GM12878 (cell line): ENCODE results near the gene STX10. TPM values are rescaled to one million over a fixed set of nuclear protein-coding genes. Genes with fewer than 3 reads are reported as not detected.

Source experiments
- ATAC-seq: fragments of 200-7000 bp; cut with Tn5 transposase; 3 replicates; pipeline ENCODE4 v1.9.1; 2020; ENCODE audit warnings: mild to moderate bottlenecking, moderate library complexity
- BruUV-seq: library from RNA; stranded (reverse); fragments of 400-500 nt; replicated peaks from 2 replicates; lab custom pipeline; 2021; lab: Mats Ljungman, UMichigan
- CTCF ChIA-PET: fragments of 300-600 bp; sonication (Branson Sonifier 250); formaldehyde crosslinking; extraction: SDS; loops from one replicate; lab custom pipeline; 2021; ENCODE audit warnings: inconsistent platforms; lab: Yijun Ruan, JAX
- POLR2A ChIA-PET: fragments of 350-600 bp; formaldehyde crosslinking; extraction: SDS; loops from one replicate; lab custom pipeline; 2021; ENCODE audit warnings: inconsistent platforms; lab: Charles Lee
- RAD21 ChIA-PET: fragments of 300-600 bp; sonication (Branson Sonifier 250); formaldehyde crosslinking; loops from one replicate; lab custom pipeline; 2023; ENCODE audit warnings: antibody characterized with exemption; ENCODE audit not compliant: unreplicated experiment; lab: Charles Lee
- SMC1A ChIA-PET: fragments of 300-600 bp; sonication (Branson Sonifier 250); formaldehyde crosslinking; loops from one replicate; lab custom pipeline; 2023; ENCODE audit not compliant: unreplicated experiment, uncharacterized antibody; lab: Charles Lee
- DNase-seq: peaks from one replicate; pipeline ENCODE4 v3.0.0-alpha.2; 2011; ENCODE audit warnings: low read depth, low spot score
- FAIRE-seq: peaks from 3 replicates; lab custom pipeline; 2011; peaks lifted over from hg19 to GRCh38; lab: Jason Lieb, UNC
- H2AFZ ChIP-seq: 2 replicates; pipeline ENCODE4 v1.6.0; 2011; ENCODE audit warnings: low read depth, low read length, control low read depth; ENCODE audit not compliant: control insufficient read depth
- H3K27ac ChIP-seq: 2 replicates; pipeline ENCODE4 v1.5.1; 2011; ENCODE audit warnings: control low read depth; ENCODE audit not compliant: control insufficient read depth, insufficient read depth
- H3K27me3 ChIP-seq, 2 experiments: replicated peaks in 1 of 2; 2 replicates each; pipeline versions ENCODE4 v1.6.0 to v1.6.1; 2011; ENCODE audit warnings: low read length in 1 of 2; ENCODE audit not compliant: control insufficient read depth in 2 of 2, insufficient read depth in 2 of 2
- H3K36me3 ChIP-seq, 2 experiments: 2 replicates each; pipeline ENCODE4 v1.5.1; 2011; ENCODE audit warnings: low read length in 1 of 2; ENCODE audit not compliant: control insufficient read depth in 2 of 2, insufficient read depth in 2 of 2
- H3K4me1 ChIP-seq: 2 replicates; pipeline ENCODE4 v1.6.1; 2011; ENCODE audit warnings: mild to moderate bottlenecking, low read length, moderate library complexity, mixed read lengths; ENCODE audit not compliant: control insufficient read depth, insufficient read depth
- H3K4me2 ChIP-seq: 2 replicates; pipeline ENCODE4 v1.6.0; 2011; ENCODE audit warnings: control low read depth; ENCODE audit not compliant: control insufficient read depth, insufficient read depth
- H3K4me3 ChIP-seq: fragments of 200-600 bp; sonication (generic); 2 replicates; pipeline ENCODE4 v1.5.1; 2016
- H3K79me2 ChIP-seq: 2 replicates; pipeline ENCODE4 v1.6.0; 2011; ENCODE audit warnings: low read length; ENCODE audit not compliant: control insufficient read depth, insufficient read depth
- H3K9ac ChIP-seq: 2 replicates; pipeline ENCODE4 v1.8.0; 2011; ENCODE audit warnings: low read length, control low read depth, mixed read lengths; ENCODE audit not compliant: control insufficient read depth, insufficient read depth
- H3K9me3 ChIP-seq: replicated peaks from 3 replicates; pipeline ENCODE4 v1.5.1; 2011; ENCODE audit warnings: mild to moderate bottlenecking, low read length; ENCODE audit not compliant: control insufficient read depth, insufficient read depth
- H4K20me1 ChIP-seq: 2 replicates; pipeline ENCODE4 v1.6.0; 2011; ENCODE audit not compliant: control insufficient read depth, insufficient read depth
- CBX5 ChIP-seq: sonication (generic); IDR thresholded peaks from 2 replicates; pipeline ENCODE4 v1.6.1; 2016; ENCODE audit warnings: low read depth, moderate library complexity, mild to moderate bottlenecking, inconsistent platforms
- ETV6 ChIP-seq, 2 experiments: fragments of 450-650 bp in 1 of 2; IDR thresholded peaks in 1 of 2; conservative IDR thresholded peaks in 1 of 2; 2 replicates each; pipeline ENCODE4 v1.6.1; 2014; ENCODE audit warnings: antibody characterized with exemption in 1 of 2, borderline replicate concordance in 1 of 2, low read depth in 1 of 2, mild to moderate bottlenecking in 1 of 2, moderate library complexity in 1 of 2
- HDGF ChIP-seq: fragments of 450-650 bp; IDR thresholded peaks from 2 replicates; pipeline ENCODE4 v1.6.1; 2016; ENCODE audit warnings: antibody characterized with exemption
- PML ChIP-seq: IDR thresholded peaks from 2 replicates; pipeline ENCODE4 v1.6.1; 2012; ENCODE audit warnings: low read length, inconsistent platforms
- SIX5 ChIP-seq: IDR thresholded peaks from 2 replicates; pipeline ENCODE4 v1.6.1; 2011; ENCODE audit warnings: mild to moderate bottlenecking, low read depth, low read length, moderate library complexity; ENCODE audit not compliant: severe bottlenecking
- SKIL ChIP-seq: fragments of 450-650 bp; IDR thresholded peaks from 2 replicates; pipeline ENCODE4 v1.6.1; 2017; ENCODE audit warnings: mild to moderate bottlenecking, low read depth, inconsistent platforms; ENCODE audit not compliant: poor library complexity, severe bottlenecking
- WGBS: methylation state at CpG from one replicate; pipeline ENCODE4 v1.1.6; 2016; ENCODE audit warnings: low lambda C conversion rate; ENCODE audit not compliant: insufficient replicate concordance, insufficient coverage; ENCODE audit errors: missing lambda C conversion rate; 5-methylcytosine and 5-hydroxymethylcytosine counted together
- in situ Hi-C: fragments of 300-500 bp; cut with MboI; formaldehyde crosslinking; loops from 9 replicates; pipeline ENCODE4 v1.14.3; 2018; ENCODE audit warnings: mixed read lengths
- intact Hi-C: fragments of 100-400 bp; cut with micrococcal nuclease; formaldehyde crosslinking; loops from one replicate; pipeline ENCODE4 v1.14.2; 2022; ENCODE audit not compliant: unreplicated experiment
- polyA plus RNA-seq, 11 experiments: library from polyadenylated mRNA; depleted of rRNA in 4 of 11; unstranded in 6 of 11; stranded (reverse) in 5 of 11; fragments of >200 nt; fragmentation: Nextera tagmentation in 4 of 11; fragmentation: Illumina TruSeq in 1 of 11; extraction: Ambion mirVana in 4 of 11; extraction: Trizol in 1 of 11; gene quantifications; 1 replicate in 1 of 11; 2 replicates in 10 of 11; pipeline versions ENCODE4 v1.2.1 to v1.2.3, GENCODE V29; 2011 to 2016; ENCODE audit warnings: inconsistent platforms in 2 of 11, missing spikeins in 2 of 11, low read depth in 1 of 11
- total RNA-seq, 4 experiments: library from RNA; depleted of rRNA in 3 of 4; stranded (reverse); fragments of >200 nt in 3 of 4; fragmentation: Illumina TruSeq in 1 of 4; extraction: Trizol in 1 of 4; gene quantifications; 2 replicates each; pipeline versions ENCODE4 v1.2.1 to v1.2.3, GENCODE V29; 2013 to 2021

STX10 gene
- total and polyA plus RNA-seq, 10 of the 15 experiments (the other 5 are each of a cell fraction or from before 2014, with no cell fraction given) = 0.56 to 76.1 (median 47.6) TPM

DNA sequence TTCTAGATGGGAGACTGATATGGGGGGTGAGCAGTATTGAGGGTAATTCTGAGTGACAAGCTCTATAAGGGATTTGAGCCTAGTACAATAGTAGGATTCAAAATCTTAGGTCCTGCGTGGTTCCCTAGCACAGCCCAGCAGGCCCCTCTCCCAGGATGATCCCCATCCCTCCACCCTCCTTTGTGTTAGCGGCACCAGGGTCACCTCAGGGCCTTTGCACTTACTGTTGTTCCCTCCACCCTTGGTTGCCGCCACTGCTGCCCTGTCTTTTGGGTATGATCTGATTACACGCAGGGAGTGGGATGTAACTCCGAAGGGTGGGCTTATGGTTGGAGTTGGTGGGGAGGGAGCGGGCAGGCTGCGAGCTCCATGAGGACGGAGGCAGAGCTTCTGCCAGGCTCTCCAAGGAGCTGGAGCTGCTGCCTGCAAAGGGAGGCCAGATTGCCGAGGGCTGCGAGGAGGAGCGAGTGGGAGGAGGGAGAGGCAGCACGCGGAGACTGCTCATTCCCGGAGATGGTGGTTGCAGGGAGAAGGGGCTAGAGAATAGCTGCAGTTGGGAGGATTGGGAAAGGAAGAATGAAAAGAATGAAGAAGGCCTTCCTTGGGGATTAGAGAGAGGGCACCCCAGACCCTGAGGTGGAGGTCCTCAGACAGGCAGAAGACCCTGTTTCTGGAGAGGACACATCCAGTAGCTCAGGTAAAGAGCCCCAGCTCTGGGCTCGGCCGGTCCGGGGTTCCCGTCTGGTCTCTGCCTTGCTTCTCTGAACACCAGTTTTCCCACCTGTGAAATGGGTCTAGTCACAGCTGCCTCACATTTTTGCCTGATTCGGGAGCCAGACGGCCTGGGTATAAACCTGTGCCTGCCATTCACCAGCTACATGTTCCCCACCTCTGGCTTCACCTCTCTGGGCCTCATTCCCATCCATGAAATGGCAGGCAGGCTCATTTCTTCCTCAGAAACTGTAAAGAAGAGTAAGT lies 26.9 kb downstream of the STX10 start:
- in situ Hi-C loops (no loop called here), intact Hi-C loops (no loop called here)
- ChIA-PET POLR2A (no interaction called here), SMC1A (interaction anchor here (0.7 kb wide), 1 partner anchor 63 kb away, joined by 3 read pairs; no protein-coding TSS in a partner anchor), RAD21 (no interaction called here), CTCF (no interaction called here)
- ATAC-seq (no peak), FAIRE-seq (no peak), DNase-seq (no peak)
- Histone ChIP-seq H3K79me2 (peaks cover 59% of the 10 kb centered on the region), H3K4me1 (peaks cover 23% of the 10 kb centered on the region), H3K4me2 (no peak overlapping the region), H3K27ac (no peak overlapping the region), H3K9ac (no peak overlapping the region), H3K4me3 (no peak overlapping the region), H3K36me3 (peaks cover 5 to 7% of the 10 kb centered on the region in 2 experiments), H4K20me1 (peaks cover 13% of the 10 kb centered on the region), H3K27me3 (no peaks in the 10 kb centered on the region), H3K9me3 (no peaks in the 10 kb centered on the region), H2AFZ (no peak overlapping the region)
- TF ChIP-seq SIX5 = no peak
- TF ChIP-seq ETV6 (conservative IDR thresholded peaks at IDR 0.05 in 1 of 2, IDR thresholded peaks at IDR 0.05 in 1 of 2; ENCODE audit: borderline replicate concordance in 1 of 2, low read depth in 1 of 2) = no peak
- TF ChIP-seq HDGF = no peak
- TF ChIP-seq SKIL = no peak
- no peak for TF ChIP-seq CBX5
- TF ChIP-seq PML = no peak
- WGBS = 95% methylated on average over 20 of the region's 20 CpGs
- BruUV-seq = no TSS peak
